Upper lobe of left lung (tissue), 6 donors: ENCODE measurements around the gene CPM. TPM values are rescaled to one million over a fixed set of nuclear protein-coding genes. Genes with fewer than 3 reads are reported as not detected.
"Not testable (repeated sequence)": the region's sequence is repeated elsewhere in the genome, so short reads cannot be mapped to it uniquely, and the experiment has no call there.

Experiments used
- ATAC-seq, 2 donors: fragments of 200-7000 bp; cut with Tn5 transposase; one replicate each; pipeline ENCODE4 v1.9.1; 2022; ENCODE audit warnings: mild to moderate bottlenecking in 2 of 2, moderate library complexity in 2 of 2; ENCODE audit not compliant: low FRiP score in 2 of 2
- DNase-seq, 2 donors: peaks; one replicate each; pipeline ENCODE4 v3.0.0-alpha.2; 2019 to 2020
- H3K27ac ChIP-seq, 4 donors: fragments of 200-600 bp; sonication (generic); one replicate each; pipeline ENCODE4 v1.5.1; 2016 to 2019
- H3K27me3 ChIP-seq, 4 donors: fragments of 200-600 bp; sonication (generic); one replicate each; pipeline ENCODE4 v1.5.1; 2017 to 2019
- H3K36me3 ChIP-seq, 4 donors: fragments of 200-600 bp; sonication (generic); one replicate each; pipeline ENCODE4 v1.5.1; 2016 to 2019
- H3K4me1 ChIP-seq, 4 donors: fragments of 200-600 bp; sonication (generic); one replicate each; pipeline ENCODE4 v1.5.1; 2018 to 2019
- H3K4me3 ChIP-seq, 4 donors: fragments of 200-600 bp; sonication (generic); one replicate each; pipeline ENCODE4 v1.5.1; 2017 to 2019; ENCODE audit warnings: mild to moderate bottlenecking in 2 of 4, moderate library complexity in 1 of 4
- H3K9me3 ChIP-seq, 4 donors: fragments of 200-600 bp; sonication (generic); one replicate each; pipeline ENCODE4 v1.5.1; 2018 to 2019
- CTCF ChIP-seq, 6 experiments: fragments of 450-650 bp in 4 of 6; fragments of 200-600 bp in 2 of 6; sonication (generic) in 2 of 6; IDR thresholded peaks; one replicate each; pipeline ENCODE4 v1.5.1; 2016 to 2019; ENCODE audit warnings: antibody characterized with exemption in 6 of 6
- EP300 ChIP-seq, 4 donors: sonication (generic); formaldehyde crosslinking; IDR thresholded peaks; one replicate each; pipeline ENCODE4 v1.5.1; 2017; ENCODE audit warnings: antibody characterized with exemption in 4 of 4, control low read depth in 2 of 4
- POLR2A ChIP-seq, 4 donors: fragments of 450-650 bp; IDR thresholded peaks; one replicate each; pipeline ENCODE4 v1.5.1; 2016 to 2017; ENCODE audit warnings: antibody characterized with exemption in 4 of 4, mild to moderate bottlenecking in 2 of 4
- POLR2AphosphoS5 ChIP-seq, 2 donors: sonication (generic); formaldehyde crosslinking; IDR thresholded peaks; one replicate each; pipeline ENCODE4 v1.5.1; 2017; ENCODE audit warnings: antibody characterized with exemption in 2 of 2
- WGBS, 2 donors: methylation state at CpG; one replicate each; pipeline ENCODE4 v1.1.5; 2017 to 2018; 5-methylcytosine and 5-hydroxymethylcytosine counted together
- total RNA-seq, 6 donors: library from RNA; depleted of rRNA in 4 of 6; stranded (reverse); fragments of >200 nt in 4 of 6; gene quantifications; one replicate each; pipeline versions ENCODE4 v1.1.0 to v1.2.1, GENCODE V29; 2016 to 2021
- donor health status: DM: no; HTN: no; CAD: no; lungs with moderate emphysema.
- donor health status: DM: no; HTN: yes; CAD: no; lungs with severe emphysema.

The CPM gene
- total RNA-seq, 6 donors from 2014 or later, result 143 to 393 (median 303) TPM

- H3K4me3 ChIP-seq, result no peak overlapping the region
- H3K4me1 ChIP-seq, result peaks cover 24 to 46% (median 33%) of the 10 kb centered on the region in 4 donors
- peaks cover 35 to 91% (median 50%) of the 10 kb centered on the region in 4 donors for H3K36me3 ChIP-seq
- WGBS, 2 donors, result 72 to 73% methylated on average over 3 of the region's 3 CpGs
- H3K9me3 ChIP-seq, result no peaks in the 10 kb centered on the region
- no peaks in the 10 kb centered on the region for H3K27me3 ChIP-seq
- no peak for ATAC-seq
- no peak overlapping the region for H3K27ac ChIP-seq
- DNase-seq, result no peak
- TF ChIP-seq EP300 (IDR thresholded peaks at IDR 0.05), result no peak
- TF ChIP-seq POLR2AphosphoS5 (IDR thresholded peaks at IDR 0.05), result no peak
- TF ChIP-seq POLR2A (IDR thresholded peaks at IDR 0.05), result no peak
- no peak for TF ChIP-seq CTCF (IDR thresholded peaks at IDR 0.05)
Observed at GRCh38 chr12:68814490-68815231, 118.3 kb downstream of the CPM start.

- Histone ChIP-seq H3K27me3 (no peaks in the 10 kb centered on the region), H3K9me3 (no peaks in the 10 kb centered on the region), H3K4me1 (peaks cover 24 to 52% (median 35%) of the 10 kb centered on the region in 4 donors), H3K36me3 (peaks cover 24 to 77% (median 38%) of the 10 kb centered on the region in 4 donors), H3K4me3 (no peak overlapping the region), H3K27ac (no peak overlapping the region)
- no peak for DNase-seq
- TF ChIP-seq POLR2AphosphoS5 (IDR thresholded peaks at IDR 0.05) (no peak), CTCF (IDR thresholded peaks at IDR 0.05) (no peak), EP300 (IDR thresholded peaks at IDR 0.05) (no peak), POLR2A (IDR thresholded peaks at IDR 0.05) (no peak)
- no peak for ATAC-seq
- WGBS, 2 donors, result 90 to 94% methylated on average over 2 of the region's 2 CpGs
Observed at GRCh38 chr12:68813242-68813593, 119.8 kb downstream of the CPM start.

GRCh38 chr12:68812553-68813241 lies 120.3 kb downstream of the CPM start:
- peak overlapping the region in 1 of 4 donors; percentile 13 for H3K27ac ChIP-seq
- no peaks in the 10 kb centered on the region for H3K27me3 ChIP-seq
- DNase-seq (no peak), ATAC-seq (no peak)
- H3K4me1 ChIP-seq, result peaks cover 24 to 52% (median 35%) of the 10 kb centered on the region in 4 donors
- peaks cover 20 to 72% (median 33%) of the 10 kb centered on the region in 4 donors for H3K36me3 ChIP-seq
- no peaks in the 10 kb centered on the region for H3K9me3 ChIP-seq
- peak overlapping the region in 1 of 4 donors; percentile 8 for H3K4me3 ChIP-seq
- 82 to 92% methylated on average over 1 of the region's 1 CpG for WGBS, 2 donors
- TF ChIP-seq POLR2A (IDR thresholded peaks at IDR 0.05), result no peak
- no peak for TF ChIP-seq EP300 (IDR thresholded peaks at IDR 0.05)
- no peak for TF ChIP-seq CTCF (IDR thresholded peaks at IDR 0.05)
- no peak for TF ChIP-seq POLR2AphosphoS5 (IDR thresholded peaks at IDR 0.05)

DNA sequence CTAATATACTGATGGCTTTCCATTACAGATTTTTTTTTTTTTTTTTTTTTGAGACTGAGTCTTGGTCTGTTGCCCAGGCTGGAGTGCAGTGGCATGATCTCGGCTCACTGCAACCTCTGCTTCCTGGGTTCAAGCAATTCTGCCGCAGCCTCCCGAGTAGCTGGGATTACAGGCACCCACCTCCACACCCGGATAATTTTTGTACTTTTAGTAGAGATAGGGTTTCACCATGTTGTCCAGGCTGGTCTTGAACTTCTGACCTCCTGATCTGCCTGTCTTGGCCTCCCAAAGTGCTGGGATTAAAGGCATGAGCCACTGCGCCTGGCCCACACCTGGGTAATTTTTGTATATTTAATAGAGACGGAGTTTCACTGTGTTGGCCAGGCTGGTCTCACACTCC lies 121.4 kb downstream of the CPM start:
- 87 to 89% methylated on average over 6 of the region's 6 CpGs for WGBS, 2 donors
- Histone ChIP-seq H3K27ac (peak overlapping the region in 1 of 4 donors; percentile 42), H3K4me1 (peaks cover 24 to 57% (median 39%) of the 10 kb centered on the region in 4 donors), H3K36me3 (peaks cover 10 to 61% (median 27%) of the 10 kb centered on the region in 4 donors)
- H3K9me3 ChIP-seq, DNase-seq, H3K27me3 ChIP-seq, H3K4me3 ChIP-seq, ATAC-seq: not testable (repeated sequence)

- not testable (repeated sequence) for ATAC-seq, H3K9me3 ChIP-seq, DNase-seq, H3K27me3 ChIP-seq
- 94 to 99% methylated on average over 13 of the region's 13 CpGs for WGBS, 2 donors
- Histone ChIP-seq H3K4me1 (peaks cover 22 to 53% (median 32%) of the 10 kb centered on the region in 4 donors), H3K4me3 (peak overlapping the region in 3 of 4 donors; percentile 71 to 90 (median 80)), H3K36me3 (peaks cover 10 to 45% (median 25%) of the 10 kb centered on the region in 4 donors), H3K27ac (peak overlapping the region in 1 of 4 donors; percentile 96)
Observed at GRCh38 chr12:68810027-68810389, 123.0 kb downstream of the CPM start.
